HG03354 (cell line): ENCODE data around the gene CD53.
A peak's percentile ranks its signal among the peaks of the same experiment; 100 is the strongest.

Experiments
- ATAC-seq: cut with Tn5 transposase; IDR thresholded peaks from one replicate; pipeline ENCODE4 v1.9.1; 2021; ENCODE audit warnings: mild to moderate bottlenecking; ENCODE audit not compliant: unreplicated experiment, poor library complexity, severe bottlenecking

CD53 gene

DNA sequence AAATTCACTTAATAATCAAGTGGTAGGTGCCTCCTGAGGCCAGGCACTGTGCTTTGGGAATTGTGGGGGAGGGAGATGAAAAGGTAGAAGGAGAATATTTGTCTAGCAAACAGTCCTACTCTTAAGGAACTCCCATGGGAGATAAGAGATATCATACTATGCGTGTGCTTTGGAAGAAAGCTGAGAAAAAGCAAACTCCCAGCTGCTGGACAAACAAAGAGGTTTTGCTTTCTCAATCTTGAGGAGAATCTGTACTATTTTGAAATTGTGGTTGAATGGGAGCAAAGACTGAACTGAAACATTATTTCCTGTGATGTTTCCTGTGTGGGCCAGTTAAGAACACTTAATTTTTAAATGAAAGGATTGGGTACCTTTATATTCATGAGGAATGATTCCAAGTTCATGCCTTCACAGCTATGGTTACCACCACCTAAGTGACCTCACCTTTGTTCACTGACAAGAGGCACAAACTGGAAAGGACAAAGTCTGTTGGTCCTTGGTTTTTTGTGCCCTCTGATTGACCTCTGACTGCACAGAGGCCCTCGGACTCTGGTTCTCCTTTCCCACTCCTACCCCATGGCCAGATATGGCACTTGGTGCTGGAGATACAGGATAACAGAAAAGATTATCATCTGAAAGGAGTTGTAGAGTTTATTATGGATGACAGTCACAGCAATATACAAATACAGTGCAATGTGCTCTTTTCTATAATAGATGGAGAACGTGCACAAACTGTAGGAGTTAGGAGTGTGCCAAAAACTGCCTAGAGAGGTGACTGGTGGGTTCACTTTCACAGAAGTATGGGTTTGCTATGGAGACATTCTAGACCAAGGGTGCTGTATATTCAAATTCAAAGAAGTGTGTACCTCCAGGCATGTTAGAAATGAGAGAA, 1.6 kb downstream of the CD53 start:
- no peak for ATAC-seq

- peak; percentile 57 for ATAC-seq
Measured at GRCh38 chr1:110875216-110875731, 2.3 kb downstream of the CD53 start.

- ATAC-seq = no peak
Measured at GRCh38 chr1:110876748-110877341, 3.9 kb downstream of the CD53 start.

GRCh38 chr1:110877364-110877763, 4.4 kb downstream of the CD53 start:
- ATAC-seq = no peak

DNA sequence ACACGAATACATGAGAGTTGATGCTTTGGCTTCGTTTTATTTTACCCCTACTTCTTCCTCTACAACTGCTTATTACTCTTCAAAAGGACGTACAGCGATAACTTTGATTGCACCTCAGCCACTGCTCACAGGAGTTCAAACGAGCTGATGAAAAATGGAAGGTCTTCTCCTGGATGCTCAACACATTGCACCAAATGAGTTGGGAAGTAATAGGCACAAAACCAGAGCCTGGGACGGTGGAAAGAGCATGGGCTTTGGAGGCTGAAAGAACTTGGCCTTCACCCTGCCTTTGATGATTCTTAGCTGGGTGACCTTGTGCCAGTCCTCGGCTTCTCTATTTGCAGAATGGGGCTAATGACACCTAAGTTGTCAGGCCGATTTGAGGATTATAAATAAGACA, 4.8 kb downstream of the CD53 start:
- no peak for ATAC-seq

GRCh38 chr1:110878591-110878990, 5.6 kb downstream of the CD53 start:
- no peak for ATAC-seq

GRCh38 chr1:110878993-110879392, 6.0 kb downstream of the CD53 start:
- ATAC-seq = no peak

GRCh38 chr1:110879758-110880606, 7.0 kb downstream of the CD53 start:
- ATAC-seq = peak; percentile 48

DNA sequence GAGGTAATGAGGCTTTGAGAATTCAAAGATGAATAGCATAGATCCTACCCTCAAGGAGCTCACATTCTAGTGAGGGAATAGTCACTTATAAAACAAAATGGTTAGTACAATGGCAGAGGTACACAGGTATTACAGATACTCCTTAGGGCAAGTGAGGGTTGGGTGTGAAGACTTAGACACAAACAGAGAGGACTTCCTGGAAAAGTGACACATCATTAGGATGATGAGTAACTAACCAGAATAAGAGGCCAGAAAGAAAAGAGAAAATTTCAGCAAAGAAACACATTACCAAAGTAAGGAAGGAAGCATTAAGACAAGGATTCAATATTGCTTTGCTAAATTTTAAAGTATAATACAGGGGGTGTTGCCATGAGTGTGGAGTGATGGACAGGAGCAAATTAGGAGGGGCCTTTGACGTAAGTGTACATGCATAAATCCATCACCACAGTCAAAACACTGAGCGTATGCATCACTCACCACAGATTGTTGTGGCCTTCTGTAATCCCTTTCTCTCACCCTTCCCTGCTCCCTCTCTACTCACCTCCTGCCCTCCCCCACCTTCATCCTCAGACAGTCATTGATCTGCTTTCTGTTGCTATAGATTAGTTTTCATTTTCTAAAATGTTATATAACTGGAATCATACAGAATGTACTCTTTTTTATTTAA, 7.9 kb downstream of the CD53 start:
- peak; percentile 49 for ATAC-seq

GRCh38 chr1:110888049-110888448, 15.1 kb downstream of the CD53 start:
- no peak for ATAC-seq

DNA sequence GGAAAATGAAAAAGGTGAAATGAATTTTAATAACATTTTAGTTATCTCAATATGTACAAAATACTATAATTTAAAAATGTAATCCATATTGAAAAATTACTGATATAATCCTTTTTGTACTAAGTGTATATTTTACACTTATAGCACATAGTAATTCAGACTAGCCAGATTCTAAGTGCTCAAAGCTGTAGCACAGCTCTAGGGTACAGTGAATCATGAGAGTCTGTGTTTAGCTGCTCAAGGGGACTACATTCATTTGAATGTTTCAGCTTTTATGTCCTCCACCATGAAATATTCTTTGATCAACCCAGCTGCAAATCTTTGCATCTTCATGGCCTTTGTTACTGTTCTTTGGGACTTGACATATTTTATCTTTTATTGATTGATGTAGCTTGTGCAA, 15.7 kb downstream of the CD53 start:
- no peak for ATAC-seq

DNA sequence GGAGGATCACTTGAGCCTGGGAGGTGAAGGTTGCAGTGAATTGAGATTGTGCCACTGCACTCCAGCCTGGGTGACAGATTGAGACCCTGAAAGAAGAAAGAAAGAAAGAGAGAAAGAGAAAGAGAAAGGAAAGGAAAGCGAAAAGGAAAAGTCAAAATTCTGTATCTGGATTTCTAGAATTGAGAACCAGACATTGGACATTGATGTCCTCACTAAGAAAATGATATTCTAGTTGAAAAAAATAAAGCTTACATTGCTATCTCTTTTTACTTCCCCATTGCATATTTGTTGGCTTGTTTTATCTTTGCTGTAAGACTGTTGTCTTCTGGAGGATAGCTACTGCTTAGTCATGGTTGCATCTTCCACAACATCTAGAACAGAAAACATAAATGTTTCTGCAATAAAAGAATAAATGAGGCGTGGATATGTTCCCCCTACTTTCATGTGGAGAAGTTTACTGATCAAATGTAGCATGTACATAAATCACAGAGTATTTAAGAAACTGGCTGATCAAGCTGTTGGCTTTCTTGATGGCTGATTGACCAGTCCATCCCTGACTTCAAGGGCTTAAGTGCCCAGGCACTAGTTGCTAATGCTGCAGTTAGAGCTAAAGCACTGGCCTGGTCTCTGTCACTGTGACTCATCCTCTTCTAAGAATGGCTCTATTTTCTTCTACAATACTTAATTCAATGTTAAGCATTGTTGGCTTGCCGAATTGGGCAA, 17.7 kb downstream of the CD53 start:
- ATAC-seq = no peak

- ATAC-seq = no peak
Measured at GRCh38 chr1:110893908-110894490, 21.1 kb downstream of the CD53 start.

DNA sequence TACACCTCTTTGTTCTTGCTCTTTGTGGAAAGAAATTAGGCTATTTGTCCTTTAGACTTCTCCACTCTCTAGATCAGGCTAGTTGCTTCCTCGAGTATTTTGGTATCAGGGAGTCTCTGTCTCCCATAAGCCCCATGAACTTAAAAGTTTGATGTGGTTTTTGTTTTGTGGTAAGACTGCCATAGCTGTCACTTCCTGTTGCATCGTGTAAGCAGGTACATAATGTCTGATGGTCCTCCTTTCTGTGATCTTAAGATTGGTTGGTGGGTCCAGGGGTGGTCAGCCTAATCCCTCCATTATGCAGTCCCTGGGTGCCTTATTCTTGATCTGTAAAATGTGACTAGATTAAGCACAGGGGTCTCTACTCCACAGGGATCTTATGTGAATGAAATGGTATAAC, 23.1 kb downstream of the CD53 start:
- no peak for ATAC-seq

GRCh38 chr1:110897681-110898080, 24.7 kb downstream of the CD53 start:
- no peak for ATAC-seq

GRCh38 chr1:110898734-110899457, 25.9 kb downstream of the CD53 start:
- ATAC-seq = no peak

DNA sequence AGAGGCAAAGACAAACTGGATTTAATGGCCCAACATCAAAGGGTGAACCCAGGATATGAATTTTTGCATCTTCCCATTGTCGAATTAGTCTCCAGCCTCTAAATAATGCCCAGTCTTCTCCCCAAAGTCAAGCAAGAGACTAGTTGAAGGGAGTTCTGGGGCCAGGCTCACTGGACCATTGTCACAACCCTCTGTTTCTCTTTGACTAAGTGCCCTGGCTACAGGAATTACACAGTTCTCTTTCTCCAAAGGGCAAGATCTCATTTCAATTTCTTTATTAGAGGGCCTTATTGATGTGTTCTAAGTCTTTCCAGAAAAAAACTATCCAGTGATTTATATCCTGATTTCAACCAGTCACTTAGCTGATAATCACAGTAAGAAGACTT, 26.5 kb downstream of the CD53 start:
- ATAC-seq = no peak

DNA sequence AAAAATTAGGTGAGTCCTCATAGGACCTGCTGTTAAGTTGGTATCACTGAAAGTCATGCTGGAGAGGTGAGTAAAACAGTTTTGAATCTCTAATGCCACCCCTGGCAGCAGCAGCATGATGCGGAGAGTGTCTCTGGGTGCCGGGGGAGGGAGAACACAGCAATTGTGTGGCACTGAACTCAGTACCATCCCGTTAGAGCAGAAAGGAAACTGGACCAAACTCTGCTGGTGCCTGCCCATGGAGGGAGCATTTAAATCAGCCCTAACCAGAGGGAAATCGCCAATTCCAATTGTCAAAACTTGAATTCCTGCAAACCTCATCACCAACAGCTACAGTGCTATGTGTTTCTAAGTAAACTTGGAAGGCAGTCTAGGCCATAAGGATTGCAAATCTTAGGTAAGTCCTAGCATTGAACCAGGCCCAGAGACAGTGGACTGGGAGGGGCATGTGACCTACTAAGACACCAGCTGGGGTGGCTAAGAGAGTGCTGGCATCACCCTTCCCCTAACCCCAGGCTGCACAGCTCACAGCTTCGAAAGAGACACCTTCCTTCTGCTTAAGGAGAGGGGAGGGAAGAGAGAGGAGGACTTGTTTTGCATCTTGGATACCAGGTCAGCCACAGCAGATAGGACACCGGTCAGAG, 30.0 kb downstream of the CD53 start:
- no peak for ATAC-seq
